Right lung (tissue), 5 donors: ENCODE data around the gene ATP10A. TPM values are rescaled to one million over a fixed set of nuclear protein-coding genes. Genes with fewer than 3 reads are reported as not detected.

ENCODE experiments used
- DNase-seq, 2 donors: peaks; one replicate each; pipeline ENCODE4 v3.0.0-alpha.2; 2013
- polyA plus RNA-seq, 5 donors: library from polyadenylated mRNA; unstranded; fragments of 120-200 nt; gene quantifications; one replicate each; pipeline versions ENCODE4 v1.2.1 to v1.2.3, GENCODE V29; 2013; ENCODE audit warnings: inconsistent platforms in 1 of 5, low replicate concordance in 1 of 5; ENCODE audit not compliant: insufficient read length in 5 of 5, insufficient read depth in 1 of 5

ATP10A gene
- polyA plus RNA-seq, 5 donors = 0.43 to 0.96 (median 0.82) TPM

DNA sequence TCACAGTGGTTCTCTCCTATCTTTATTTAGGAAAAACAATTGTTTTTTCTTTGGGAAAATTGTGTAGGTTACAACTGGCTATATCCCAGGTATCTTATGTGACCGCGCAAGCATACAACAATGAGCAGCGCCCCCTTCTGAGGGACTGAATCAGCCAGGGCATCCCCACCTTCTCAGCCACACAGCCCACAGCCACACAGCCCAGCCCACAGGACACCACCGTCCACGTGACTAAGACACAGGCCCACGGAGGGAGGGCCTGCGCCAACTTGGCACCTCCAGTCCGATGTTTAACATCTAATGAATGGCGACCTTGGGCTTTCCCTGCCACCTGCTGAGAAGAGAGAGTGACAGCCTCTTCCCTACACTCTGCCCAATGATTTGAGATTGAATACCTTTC is 68.1 kb downstream of the ATP10A start:
- DNase-seq = no peak

DNA sequence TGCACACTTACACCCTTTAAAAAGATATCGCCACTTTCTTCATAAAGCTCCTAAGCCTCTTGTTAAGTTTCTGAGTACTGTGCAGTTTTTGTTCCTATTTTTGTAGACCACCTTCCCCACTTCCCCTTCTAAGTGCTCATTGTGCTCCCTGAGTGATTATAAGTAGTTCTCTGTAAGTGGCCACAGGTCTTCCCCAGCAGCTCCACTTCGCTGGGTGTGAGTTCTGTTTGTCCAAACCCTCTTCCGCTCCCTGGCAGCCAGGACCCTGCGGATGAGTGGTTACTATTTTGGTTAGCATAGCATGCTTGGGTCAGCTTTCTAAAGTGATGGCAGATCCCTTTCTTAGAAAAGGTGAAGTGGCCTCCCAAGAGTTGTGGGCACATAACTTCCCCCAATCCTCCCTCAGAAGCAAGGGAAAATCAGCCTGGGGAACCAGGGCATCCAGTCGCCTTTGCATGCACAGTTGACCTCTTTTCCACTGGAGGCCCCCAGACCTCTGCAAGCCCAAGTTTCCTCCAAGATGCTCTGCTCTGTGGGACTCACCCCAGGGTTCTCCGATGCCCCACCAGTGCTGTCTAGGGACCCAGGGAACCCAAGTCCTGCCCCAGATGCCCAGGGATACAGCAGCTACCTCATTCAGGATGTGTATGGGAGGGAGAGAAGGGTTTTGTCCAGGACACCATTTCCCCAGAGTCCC is 69.6 kb downstream of the ATP10A start:
- no peak for DNase-seq

DNA sequence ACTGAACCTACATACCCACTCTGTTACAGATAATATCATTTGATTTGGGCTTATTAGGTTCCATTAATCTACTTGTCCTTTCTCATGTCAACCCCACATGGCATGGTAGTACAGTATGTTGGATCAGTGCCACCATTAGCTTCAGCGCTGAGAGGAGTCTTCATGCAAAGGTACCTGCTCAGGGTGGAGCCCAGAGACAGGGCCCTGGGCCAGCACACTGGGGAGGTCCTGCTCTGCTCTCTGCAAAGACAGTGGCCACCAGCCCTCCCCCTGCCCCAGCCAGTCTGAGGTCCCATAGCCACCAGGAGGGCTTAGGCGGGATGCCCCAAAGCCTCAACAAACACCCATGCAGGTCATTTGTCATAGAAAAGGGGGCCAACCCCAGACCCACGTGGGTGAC is 71.0 kb downstream of the ATP10A start:
- DNase-seq = no peak

DNA sequence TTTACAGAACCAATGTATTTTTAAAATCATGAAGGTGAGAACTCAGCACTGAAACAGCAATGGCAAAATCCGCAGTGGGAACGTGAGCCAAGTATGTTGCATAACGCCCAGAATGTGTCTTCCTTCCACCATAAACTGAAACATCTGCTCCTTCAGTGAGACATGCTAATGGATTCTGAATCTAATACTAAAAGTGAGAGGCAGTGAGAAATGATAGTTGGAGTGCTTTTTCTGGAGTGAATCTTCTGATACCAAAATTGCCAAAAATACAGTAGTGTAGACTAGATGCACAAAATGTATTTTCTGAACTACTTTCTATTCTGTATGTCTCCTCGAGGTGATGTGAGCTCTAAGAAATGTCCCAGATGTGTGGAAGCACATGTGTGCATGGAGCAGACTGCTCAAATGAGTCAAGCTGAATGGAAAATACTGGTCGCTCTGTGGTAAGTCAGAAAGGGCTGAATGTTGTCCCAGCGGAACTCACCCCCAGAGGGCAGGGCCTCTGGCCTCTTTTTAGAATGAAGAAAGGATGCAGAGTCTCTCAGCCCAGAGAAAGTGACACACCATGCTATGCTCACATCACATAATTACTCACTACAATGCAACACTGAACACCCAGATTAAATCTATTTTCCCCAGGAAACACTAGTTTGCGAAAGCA is 73.0 kb downstream of the ATP10A start:
- peak; percentile 41 to 54 for DNase-seq

DNA sequence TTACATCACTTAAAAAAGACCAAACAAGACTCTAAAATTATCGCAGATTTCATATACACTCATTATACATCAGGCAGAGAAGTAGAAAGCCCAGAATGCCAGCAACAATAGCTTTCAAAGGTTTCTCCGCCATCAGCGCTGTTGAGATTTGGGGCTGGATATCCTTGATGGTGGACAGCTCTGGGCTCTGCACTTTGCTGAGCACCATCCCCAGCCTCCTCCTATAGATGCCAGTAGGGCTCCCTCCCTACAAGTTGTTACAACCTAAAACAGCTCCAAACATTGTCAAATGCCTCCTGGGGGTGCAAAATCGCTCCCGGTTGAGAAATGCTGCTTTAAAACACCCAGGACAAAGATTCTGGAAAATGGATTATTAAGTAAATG is 73.5 kb downstream of the ATP10A start:
- DNase-seq = no peak

DNA sequence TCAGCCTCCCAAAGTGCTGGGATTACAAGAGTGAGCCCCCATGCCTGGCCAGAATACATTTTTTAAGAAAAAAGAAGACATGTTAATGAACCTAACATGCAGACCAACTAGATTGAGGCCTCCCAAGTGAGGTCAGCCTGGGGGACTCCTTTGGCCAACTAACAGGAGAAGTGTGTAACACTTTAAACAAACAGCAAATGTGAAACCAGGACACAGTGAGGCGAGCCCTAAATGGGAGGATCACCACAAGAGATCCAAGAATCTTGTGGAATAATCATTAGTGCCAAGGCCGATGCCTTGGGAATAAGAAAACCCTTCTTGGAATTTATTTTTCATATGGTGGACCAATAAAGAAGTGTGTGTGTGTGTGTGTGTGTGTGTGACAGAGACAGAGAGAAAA is 73.9 kb downstream of the ATP10A start:
- no peak for DNase-seq

DNA sequence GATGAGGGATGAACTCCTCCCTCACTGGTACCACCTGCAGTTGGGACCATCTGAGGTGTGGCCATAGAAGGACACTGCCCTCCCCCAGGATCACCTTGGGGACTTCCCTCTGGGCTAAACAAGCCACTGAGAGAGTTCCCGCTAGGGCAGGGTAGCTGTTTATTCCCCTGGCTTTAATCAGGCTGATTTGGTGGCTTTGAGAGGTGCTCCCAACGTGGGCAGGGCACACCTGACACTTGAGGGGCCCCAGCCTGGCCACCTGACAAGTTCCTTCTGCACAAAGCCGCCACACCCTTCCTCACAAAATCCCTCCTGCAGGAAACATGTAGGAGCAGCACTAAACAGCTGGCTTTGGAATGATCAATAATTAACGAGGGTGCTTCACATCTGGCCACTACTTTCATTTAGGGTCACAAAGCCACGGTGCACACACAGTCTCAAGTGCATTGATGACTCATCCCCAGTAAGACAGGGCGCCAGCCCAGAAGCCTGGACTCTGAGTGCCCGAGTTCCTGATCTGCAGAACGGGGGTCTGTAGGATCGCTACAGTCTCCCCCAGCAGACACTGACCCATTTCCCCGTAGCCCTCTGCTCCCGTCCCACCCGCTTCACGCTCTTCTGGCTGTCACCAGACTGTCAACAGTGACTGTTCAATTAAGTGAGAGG is 75.1 kb downstream of the ATP10A start:
- no peak for DNase-seq

DNA sequence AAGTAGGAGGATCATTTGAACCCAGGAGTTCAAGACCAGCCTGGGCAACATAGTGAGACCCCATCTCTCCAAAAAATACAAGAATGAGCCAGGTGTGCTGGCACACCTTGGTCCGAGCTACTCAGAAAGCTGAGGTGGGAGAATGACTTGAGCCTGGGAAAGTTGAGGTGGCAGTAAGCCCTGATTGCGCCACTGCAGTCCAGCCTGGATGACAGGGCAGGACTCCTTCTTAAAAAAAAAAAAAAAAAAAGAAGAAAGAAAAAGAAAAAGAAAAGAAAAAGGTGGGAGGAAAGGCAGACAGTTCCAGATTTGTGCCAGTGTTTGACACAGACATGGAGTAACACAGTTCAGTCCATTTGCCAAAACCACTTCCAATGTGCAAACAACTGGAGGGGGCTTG is 75.7 kb downstream of the ATP10A start:
- DNase-seq = no peak

DNA sequence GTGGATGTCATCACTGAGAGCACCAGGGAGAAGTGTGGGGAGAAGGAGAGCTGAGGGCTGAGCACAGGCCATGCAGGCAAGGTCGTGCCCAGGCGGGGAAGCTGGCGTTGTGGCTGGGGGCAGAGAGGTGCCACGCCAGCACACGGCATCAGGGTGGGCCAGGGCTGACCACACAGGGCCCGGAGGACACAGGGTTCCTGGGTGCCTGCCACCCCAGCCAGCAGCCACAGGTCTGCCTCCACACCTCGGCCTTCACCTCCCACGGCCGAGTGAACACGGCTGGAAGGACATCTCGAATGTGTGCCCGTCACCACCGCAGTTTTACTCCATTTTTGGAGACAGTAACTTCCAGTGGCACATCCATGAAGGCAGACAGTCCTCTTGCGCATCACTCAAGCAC is 77.1 kb downstream of the ATP10A start:
- DNase-seq = no peak

DNA sequence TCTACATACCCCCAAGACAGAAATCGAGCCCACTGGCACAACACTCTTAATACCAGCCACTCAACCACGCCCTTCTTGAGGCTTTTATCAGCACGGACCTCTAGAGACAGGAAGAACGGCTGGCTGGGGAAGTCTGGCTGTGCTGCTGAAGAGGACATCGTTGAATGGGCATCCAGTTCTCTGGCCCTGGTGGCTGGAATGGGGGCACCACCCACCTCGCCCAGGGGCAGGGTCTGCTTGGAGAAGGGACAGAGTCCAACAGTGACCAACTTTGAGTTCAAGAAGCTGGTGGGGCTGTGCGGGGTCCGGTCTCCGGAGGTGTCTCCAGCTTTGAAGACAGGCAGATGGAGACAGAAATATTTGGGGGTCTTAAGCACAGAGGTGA is 77.5 kb downstream of the ATP10A start:
- DNase-seq = no peak

DNA sequence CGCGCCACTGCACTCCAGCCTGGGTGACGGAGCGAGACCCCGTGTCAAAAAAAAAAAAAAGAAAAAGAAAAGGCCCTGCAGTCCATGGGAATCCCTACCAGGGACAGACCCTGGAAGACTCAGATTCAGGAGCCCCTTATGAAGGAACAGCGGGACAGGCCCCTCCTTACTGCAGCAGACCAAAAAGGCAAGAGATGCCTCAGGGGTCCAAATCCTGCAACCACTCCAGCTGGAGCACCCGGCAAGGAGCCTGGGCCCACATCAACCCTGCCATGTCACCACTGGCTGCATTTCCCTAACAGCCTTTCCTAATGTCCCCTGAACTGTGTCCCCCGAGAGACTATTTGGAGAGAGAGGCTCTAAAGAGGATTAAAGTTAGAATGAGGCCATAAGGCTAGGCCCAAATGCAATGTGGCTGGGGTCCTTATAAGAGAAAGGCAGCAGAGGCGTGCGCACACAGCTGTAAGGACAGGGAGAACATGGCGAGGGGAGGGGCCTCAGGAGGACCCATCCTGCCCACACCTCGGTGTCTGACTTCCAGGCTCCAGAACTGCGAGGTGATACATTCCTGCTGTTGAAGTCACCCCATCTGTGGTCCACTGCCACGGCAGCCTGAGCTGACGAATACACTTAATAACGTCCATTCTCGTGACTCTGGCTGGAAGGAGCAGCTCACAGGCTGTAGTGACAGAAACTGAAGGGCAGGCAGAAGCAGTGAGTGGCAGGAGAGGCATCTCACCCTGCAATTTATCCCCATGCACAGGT is 78.1 kb downstream of the ATP10A start:
- no peak for DNase-seq

DNA sequence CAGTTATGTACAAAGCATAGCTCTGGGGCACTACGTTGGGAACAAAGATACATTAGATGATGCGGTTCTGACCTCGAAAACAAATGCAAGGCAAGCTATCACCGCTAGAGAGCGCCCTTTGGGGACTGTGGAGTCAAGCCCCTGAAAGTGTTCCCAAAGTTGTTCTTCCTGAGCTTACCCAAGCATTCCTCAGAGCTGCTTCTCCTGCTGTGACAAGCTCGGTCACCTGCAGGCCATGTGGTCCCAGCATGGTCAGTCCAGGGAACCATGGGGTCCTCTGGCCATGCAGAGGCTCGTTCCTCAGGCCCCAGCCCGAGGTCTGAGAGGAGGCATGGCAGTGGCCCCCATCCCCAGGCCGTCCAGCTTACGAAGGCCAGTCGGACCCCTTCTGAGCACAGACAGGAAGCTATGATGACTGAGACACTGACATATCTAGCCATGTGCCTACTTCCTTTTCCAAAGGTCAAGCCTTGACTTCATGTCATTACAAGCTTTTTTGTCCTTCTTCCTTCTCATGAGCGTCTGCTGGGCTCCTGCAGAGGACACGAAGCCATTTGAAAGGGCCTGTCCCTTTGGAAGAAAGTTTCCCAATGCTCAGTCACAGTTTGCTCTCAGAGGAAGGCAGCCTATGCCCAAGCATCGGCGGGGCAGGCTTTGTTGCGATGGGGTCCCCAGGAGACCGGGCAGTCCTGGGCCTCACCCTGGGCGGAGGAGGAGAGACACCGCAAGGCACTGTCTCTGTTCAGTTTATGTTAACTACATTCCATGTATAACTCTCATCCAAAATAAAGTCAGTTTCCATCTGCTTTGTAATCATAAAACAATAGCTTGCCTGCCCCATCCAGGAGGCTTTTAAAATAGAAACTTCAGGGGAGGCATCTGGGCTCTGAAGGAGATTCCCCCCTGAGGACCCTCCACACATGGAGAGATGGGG is 79.3 kb downstream of the ATP10A start:
- no peak for DNase-seq

DNA sequence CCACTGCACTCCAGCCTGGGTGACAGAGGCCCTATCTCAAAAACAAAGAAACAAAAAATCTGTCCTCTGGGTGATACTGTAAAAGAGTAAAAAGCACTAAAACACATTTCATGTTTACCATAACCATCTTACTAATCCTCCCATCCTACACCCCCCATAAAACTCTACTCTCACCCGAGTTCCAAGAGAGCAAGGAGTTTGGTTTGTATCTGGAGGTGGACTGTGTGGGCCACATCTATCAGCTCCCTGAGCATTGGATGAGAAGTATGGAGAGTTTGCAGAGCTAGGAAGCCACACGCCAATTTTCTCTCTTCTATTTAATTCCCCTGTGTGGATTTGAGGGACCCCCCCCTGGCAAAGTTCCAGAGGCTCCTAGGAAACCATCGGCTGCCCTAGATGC is 80.0 kb downstream of the ATP10A start:
- no peak for DNase-seq

DNA sequence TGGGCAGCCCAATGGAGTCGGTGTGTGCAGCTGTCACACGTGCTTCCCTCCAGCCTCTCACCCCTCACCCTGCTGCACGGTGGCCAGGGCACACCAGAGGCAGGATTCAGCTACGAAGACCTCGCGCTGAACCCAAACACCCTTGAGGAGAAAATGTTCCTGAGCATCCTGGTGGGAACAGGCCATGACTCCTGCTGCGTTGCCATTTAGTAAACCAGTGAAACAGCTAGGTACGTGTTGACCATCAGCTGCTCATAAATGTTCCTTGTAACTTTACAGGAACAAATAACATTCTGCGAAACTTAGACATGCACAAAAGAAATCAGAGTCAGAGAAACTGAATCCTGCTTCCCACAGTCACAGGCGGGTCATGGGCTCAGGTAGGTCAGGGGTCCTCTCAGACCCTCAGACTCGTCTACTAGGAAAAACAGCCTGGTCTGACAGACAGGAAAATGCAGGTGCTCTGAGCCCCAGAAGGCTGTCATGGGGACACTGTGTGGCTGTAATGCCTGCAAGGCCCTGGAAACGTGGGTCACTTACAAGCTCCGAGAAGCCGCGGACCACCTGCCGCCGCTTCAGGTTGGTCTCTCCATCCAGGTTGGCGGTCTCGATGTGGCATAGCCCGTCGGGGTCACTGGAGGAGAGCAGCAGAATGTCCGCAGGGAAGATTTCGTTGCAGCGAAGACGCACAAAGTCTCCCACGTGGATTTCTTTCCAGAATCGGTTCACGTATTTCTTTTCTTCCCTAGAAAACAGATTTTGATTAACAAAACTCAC is 82.5 kb downstream of the ATP10A start:
- DNase-seq = no peak

DNA sequence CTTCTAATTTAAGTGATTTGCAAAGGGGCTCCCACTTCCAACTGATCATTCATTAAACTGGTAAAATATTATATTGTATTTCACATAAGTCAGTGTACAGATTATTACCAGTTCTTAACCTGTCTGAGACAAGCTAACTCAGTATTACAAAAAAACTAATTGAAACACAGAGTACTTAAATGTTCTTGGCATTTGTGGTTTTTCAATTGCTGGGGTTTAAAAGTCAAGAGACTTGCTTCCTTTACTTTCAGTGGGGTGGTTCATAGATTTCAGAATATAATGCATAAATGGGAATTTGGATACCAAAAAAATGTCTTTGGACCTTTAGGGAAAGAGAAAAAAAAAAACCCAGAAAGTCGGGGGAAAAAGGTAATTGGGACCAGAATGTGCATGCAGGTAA is 85.0 kb downstream of the ATP10A start:
- DNase-seq = no peak

DNA sequence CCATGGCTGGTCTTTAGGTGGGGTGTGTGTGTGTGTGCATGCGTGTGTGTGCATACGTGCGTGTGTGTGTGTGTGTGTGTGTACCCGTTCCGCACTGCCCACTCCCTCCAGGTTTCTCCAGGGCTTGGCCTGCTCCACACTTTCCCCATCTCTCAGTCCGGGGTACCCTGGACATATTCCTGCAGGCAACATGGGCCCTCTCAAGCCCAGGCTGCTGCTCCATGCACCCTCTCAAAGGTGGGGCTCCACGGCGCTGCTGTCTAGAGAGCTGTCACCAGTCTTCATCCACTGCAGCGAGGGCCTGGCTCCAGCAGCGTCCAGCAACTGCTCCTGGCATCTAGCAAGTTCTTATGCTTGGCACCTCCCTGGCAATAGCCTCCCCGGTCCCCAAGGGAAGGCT is 86.1 kb downstream of the ATP10A start:
- DNase-seq = no peak

DNA sequence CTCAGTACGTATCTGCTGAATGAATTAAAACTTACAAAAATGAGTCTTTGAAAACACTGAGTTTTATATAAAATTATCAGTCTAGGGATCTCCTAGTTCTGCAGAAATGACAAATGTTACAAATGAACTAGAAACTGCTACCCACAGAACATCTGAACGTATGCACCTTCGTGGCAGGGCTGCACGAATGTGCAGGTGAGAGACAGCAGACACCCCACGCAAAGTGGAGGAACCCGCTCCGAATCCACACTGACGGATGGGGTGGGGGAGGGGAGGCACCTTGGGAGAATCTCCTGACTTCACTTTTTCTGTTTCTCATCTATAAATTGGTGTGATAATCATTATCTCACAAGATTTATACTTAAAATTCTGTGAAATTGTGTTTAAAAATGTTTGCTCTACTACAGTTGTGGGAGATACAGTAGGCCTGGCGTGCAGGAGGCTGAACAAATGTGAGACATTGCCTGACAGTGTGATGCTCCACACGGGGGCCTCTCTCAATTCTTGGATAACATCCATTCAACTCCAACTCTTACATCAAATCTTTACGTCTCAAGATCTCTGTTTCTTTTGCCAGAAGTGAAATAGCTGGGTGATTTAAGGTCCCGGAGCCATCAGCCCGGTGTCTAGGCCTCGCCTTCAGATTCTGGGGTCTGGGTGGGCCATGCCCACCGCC is 86.9 kb downstream of the ATP10A start:
- no peak for DNase-seq

DNA sequence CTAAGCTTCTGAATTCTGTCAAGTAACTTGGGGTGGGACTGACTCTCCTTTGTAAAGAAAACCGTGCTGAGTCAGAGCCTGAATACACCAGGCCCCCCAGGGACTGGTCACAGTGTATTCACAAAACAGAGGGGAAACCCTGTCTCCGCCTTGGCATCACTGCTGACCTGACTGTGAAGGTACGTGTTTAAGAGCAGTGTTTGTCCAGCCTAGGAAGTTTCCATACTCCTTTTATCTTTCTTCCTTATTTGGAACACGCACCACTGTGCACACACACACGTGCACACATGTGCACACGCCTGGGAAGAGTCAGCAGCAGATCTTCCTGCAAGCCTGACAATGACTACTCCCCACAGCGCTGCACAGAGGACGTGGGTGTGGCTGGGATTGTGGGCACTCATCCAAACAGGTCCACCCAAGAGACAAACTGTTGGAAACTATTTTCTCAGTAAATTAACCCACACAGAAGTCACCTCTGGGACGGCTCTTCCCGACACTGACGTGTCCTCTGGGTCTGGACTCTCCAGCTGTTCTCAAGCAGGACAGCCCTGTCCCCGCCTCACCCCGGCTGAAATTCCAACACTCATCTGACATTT is 87.7 kb downstream of the ATP10A start:
- DNase-seq = no peak

DNA sequence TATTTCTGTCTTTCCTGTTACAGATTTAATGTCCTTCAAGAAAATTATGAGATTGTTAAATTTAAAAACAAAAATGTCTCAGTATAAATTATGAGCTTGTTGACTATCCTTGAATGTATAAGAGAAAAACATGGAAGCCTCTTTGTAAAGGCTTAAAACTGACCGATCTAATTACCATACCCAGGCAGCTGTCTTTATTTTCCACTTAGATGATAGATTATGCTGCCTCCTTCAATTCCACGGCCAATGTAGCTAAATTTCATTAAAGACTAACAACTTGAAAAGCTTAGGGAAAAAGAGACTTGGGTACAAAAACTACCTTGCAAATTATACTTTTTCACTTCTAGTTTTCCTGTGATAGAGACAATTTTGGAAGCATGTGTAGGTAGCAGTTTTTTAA is 88.3 kb downstream of the ATP10A start:
- DNase-seq = no peak

DNA sequence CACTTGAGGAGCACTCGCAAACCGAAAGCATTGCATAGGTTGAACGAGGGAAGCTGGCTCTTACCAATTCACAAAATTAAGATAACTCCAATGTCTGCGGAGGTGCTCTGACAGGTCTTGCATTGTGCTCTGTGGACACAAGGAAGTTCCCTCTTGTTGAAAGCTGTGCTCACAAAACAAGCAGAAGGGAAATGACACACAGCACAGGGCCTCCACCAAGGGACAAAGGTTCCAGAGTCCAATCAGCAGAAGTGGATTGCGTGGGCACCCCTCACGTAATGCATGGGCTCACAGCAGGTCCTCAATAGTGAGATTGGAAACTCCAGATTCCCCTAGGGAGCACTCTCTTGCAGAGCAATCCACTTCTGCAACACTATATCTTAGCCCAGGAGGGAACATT is 89.9 kb downstream of the ATP10A start:
- DNase-seq = no peak
